Amniotic epithelial cell (primary cell): ENCODE measurements around the gene ATP6V0A4.
"Not testable (repeated sequence)": the region's sequence is repeated elsewhere in the genome, so short reads cannot be mapped to it uniquely, and the experiment has no call there.

Experiments used
- DNase-seq: peaks from one replicate; pipeline ENCODE4 v3.0.0-alpha.2; 2010; ENCODE audit warnings: low read depth

The ATP6V0A4 gene

GRCh38 chr7:138750473-138750872 is 47.5 kb downstream of the ATP6V0A4 start:
- no peak for DNase-seq

DNA sequence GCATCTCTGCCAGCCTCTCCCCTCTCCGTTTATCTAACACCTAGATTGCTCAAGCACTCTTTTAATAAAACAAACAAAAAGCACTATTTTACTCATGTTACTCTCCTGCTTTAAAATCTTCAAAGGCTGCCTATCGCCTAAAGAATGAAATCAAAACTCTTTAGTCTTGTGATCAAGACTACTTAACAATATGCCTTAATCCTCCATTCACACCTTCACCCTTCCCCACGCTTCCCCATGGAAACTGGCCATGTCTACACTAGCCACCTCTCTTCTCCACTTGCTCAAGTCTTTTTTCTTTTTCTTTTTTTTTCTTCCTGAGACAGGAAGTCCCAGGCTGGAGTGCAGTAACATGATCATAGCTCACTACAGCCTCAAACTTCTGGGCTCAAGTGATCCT is 48.0 kb downstream of the ATP6V0A4 start:
- peak; percentile 44 for DNase-seq

DNA sequence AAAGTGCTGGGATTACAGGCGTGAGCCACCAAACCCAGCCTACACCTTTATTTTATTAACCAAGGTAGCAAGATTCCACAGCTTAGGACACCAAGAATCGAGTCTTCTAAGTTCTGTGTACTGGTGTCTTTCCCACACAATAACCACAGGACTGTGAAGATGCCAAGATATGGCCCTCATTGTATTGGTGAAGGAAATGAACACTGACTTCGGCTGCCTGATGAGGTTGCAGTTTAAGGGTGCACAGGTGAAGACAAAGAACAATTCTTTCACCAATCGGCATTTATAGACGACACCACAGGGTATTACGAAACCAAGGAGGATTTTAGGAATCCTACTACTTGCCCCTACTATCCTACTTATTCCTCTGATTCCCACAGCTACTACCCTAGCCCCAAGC is 49.3 kb downstream of the ATP6V0A4 start:
- DNase-seq, result no peak

- DNase-seq, result no peak
Observed at GRCh38 chr7:138746073-138746472, 51.9 kb downstream of the ATP6V0A4 start.

GRCh38 chr7:138745189-138745588 is 52.8 kb downstream of the ATP6V0A4 start:
- no peak for DNase-seq

DNA sequence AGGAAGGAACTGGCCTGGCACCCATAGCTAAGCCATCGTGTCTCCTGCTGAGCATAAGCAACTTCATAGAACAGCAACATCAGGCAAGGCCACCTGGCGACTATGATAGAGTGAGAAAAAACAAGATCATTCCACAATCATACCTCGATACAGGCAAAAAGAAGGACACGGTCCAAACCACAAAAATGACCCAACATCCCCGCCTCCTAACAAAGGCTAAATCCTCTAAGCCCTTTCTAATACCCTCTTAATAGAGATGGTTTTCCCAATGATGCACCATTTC is 56.6 kb downstream of the ATP6V0A4 start:
- peak; percentile 29 for DNase-seq

GRCh38 chr7:138739859-138740258 is 58.1 kb downstream of the ATP6V0A4 start:
- DNase-seq, result no peak

DNA sequence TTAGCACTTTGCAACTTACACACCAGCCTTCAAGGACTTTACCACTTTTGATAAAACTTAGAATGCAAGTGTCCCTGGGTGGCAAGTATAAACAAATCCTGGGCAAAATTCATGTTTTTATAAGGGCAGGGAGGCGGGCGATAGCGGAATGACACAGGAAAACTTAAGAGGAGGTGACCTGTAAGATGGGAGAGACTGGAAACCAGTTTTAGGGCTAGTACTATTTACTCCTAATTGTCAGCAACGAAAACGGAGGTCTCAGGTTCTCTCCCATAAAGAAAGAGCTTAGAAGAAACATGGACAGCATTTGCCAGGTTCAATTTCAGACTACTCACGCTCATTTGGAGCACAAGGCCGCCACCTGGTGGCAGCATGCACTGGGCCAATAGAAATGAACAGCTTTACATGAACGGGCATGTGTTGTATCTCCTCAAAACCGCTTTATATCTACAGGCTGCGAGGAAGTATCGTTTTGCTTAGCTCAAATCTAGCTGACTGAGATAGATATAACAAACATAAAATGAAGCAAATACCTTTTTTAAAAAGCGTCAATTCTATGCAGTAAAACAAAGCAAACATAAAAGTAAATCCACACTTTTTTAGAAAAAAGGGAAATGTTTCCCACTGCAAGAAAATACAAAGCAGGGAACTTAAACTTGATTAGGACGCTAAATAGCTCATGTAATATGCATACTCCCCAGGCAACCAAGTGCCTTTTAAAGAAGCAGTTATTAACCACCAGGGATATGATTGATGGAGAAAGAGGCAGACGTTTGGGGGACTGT is 59.3 kb downstream of the ATP6V0A4 start:
- DNase-seq, result peak; percentile 89

- DNase-seq, result peak; percentile 56
Observed at GRCh38 chr7:138738114-138738513, 59.9 kb downstream of the ATP6V0A4 start.

- DNase-seq, result no peak
Observed at GRCh38 chr7:138735399-138735798, 62.6 kb downstream of the ATP6V0A4 start.

- DNase-seq, result not testable (repeated sequence)
Observed at GRCh38 chr7:138731733-138732132, 66.3 kb downstream of the ATP6V0A4 start.

GRCh38 chr7:138729444-138729843 is 68.6 kb downstream of the ATP6V0A4 start:
- no peak for DNase-seq

DNA sequence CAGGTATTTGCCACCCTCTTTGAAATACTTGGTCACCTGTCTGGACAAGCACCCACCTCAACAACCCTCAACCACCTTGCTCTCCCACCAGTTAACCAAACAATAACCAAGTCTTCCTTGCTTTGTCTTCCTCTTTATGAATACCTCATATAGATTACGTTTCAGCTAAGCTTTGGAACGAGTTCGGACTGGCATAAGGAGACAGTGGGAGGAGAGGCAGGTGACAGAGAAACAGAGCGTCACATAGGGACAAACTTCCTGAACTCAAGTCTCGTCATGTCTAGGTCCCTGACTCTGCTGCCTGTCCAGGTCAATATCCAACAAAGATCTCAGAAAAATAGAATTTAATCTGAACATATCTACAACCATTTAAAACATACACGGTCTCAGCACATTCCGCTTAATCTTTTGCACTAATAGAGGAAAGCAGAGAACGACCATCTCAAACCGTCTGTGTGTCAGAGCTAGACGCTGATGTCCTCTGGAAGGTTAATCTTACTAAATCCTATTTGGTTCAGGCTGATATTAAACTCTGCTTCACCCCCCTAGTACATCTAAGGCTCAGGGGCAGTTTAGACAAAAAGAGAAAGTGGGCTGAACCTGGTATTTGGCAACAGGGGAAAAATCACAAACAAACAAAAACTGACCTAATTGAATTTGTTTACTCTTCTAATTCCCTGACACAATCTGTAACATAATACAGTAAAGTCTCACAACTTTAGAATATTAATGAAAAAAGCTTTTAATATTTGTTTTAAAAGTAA is 70.5 kb downstream of the ATP6V0A4 start:
- DNase-seq, result no peak

DNA sequence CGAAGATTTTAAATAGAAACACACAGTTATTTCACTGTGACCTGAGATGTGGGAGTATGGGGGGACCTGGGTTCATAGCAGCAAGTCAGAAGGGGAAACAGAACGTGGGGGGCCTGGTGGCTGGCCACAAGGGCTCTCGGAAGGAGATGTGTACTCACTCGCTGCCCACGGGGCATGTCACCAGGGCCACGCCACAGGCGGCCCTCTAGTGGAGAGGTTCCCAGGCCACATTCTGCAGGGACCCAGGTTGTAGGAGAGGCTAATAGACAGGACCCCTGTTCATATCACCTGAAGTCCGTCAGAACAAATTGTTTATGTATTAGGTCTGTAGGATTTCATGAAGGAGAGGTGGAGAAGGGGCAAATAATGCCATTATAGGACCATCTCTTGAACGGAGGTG is 71.7 kb downstream of the ATP6V0A4 start:
- no peak for DNase-seq

DNA sequence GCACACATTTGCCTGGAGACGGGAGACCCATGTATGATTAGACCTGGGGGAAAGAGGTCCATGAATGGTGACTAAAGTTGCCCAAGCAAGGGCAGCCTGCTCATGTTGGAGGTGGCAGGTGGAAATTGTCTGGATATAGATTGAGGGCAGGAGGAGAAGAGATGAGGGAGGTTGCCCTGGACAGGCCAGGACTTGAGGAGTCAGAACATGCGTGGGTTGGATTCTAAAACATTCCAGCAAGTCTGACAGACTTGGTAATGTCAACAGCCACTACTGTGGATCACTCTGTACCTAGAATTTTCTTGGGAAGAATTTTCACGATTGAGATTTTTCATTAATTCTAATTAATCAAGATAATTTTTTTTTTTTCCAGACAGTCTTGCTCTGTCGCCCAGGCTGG is 77.7 kb downstream of the ATP6V0A4 start:
- peak; percentile 54 for DNase-seq

DNA sequence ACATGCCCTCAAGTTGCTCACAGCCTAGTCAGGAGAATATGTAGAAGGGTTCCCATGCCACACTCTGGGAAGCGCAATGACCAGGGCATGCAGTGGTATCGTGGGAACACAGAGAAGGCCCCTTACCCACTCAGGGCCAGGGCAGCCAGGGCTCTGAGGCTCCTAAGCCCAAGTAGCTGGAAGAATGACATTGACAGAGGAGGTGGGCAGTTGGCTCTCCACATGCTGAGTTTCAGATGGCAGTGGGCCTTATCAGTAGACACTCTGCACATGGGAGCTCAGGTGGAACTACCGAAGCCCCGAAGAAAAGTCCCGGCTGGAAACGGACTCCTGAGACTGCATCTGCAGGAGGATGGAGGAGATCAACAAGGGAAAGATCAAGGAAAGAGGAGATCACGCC is 81.1 kb downstream of the ATP6V0A4 start:
- DNase-seq, result no peak

DNA sequence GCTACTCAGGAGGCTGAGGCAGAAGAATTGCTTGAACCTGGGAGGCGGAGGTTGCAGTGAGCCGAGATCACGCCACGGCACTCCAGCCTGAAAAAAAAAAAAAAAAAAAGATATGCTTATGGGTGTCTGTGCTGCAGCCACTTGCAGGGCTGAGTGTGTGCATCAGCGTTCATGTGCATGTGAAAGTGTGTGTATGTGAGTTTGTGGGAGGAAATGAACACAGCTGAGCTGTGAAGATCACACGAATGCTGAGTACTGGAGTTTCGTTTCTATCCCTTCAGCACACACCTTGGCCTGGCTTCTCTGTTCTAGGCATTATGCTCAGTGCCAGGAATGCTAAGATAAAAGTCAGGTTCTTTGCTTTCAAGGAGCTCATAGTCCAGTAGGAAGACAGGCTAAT is 84.8 kb downstream of the ATP6V0A4 start:
- no peak for DNase-seq

- no peak for DNase-seq
Observed at GRCh38 chr7:138712652-138713051, 85.3 kb downstream of the ATP6V0A4 start.

DNA sequence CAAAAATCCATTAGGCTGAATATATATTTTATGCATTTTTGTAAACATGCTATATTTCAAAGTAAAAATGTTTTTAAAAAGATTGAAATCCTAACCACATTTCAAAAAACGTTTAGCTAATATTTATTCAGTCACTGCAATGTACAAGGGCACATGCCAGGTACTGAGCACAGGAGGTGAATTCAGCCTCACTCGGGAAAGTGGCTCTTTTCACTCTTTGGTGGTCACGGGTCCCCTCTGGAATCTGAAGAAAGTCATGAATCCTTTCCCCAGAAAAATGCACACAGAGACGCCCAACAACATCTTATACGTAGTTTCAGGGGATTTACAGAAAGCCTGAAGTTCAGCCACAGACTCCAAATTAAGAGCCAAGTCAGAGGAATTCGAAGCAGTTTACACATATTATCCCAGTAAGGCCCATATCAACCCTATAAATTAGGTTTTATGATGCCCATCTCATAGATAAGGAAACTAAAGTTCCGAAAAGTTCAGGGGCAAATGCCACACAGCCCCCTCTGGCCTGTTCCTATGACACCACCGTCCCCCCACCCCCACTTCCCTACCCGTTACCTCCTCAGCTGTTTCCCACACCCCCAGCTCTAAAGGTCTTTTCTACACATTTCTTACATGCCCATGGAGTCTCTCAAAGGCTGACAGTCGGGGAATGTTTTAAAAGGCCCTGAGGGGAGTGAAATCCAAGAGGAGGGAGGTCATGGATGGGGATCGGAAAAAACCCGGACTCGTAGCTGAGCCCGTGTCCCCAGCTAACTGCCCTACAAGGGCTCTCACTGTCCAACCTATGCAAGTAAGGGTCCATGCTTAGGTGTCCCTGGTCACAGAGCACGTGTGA is 87.2 kb downstream of the ATP6V0A4 start:
- DNase-seq, result no peak

- peak; percentile 70 for DNase-seq
Observed at GRCh38 chr7:138705167-138705566, 92.8 kb downstream of the ATP6V0A4 start.

- DNase-seq, result no peak
Observed at GRCh38 chr7:138701537-138701923, 96.5 kb downstream of the ATP6V0A4 start.

DNA sequence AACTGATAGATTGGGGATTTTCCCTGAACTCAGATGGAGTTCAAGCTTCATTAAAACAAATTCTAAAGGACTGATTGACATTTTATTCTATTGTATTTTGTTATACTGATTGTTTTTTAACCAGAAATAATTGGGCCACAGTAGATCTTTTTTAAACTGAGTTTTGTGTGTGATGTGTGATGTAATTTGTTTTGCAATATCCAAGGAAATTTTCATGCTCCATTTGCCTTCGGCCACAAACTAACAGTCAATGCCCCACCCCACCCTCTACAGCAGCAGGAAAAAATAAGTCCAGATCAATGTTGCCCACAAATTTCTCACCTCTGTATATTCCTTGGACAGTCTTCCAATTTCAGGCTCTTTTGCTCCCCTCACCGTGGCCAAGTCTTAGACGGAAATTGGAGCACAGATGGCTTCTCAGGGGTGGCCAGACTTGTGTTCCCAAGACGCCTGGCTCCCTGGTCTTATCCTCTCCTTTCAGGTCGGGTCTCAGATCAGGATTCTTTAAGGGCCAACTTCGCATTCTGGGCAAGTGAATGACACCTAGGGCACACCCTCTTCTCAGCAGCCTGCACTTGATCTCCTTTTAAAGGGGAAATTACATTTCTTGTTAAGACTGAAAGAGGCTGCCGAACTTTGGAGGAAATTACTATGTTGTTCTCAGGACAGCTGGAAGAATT is 97.0 kb downstream of the ATP6V0A4 start, which contains the start of gene SVOPL:
TSS of gene SVOPL (minus strand) at position 506 of the 680 bp plus-strand sequence. CDS start 22,317 bp downstream, outside the sequence.
- no peak for DNase-seq
